H1 (cell line): ENCODE measurements around the gene ASAH2B. TPM values are rescaled to one million over a fixed set of nuclear protein-coding genes. Genes with fewer than 3 reads are reported as not detected.

Experiments
- CTCF ChIA-PET: fragments of 300-600 bp; sonication (Branson Sonifier 250); formaldehyde crosslinking; loops from one replicate; lab custom pipeline; 2021; ENCODE audit not compliant: partially characterized antibody; lab: Charles Lee
- POLR2A ChIA-PET: fragments of 300-600 bp; sonication (Branson Sonifier 250); formaldehyde crosslinking; loops from one replicate; lab custom pipeline; 2021; ENCODE audit warnings: inconsistent platforms; ENCODE audit not compliant: partially characterized antibody; lab: Charles Lee
- DNase-seq, 2 experiments: peaks; one replicate each; pipeline versions ENCODE4 v3.0.0 to v3.0.0-alpha.2; 2010 to 2022; ENCODE audit warnings: low spot score in 2 of 2, low read depth in 1 of 2, mixed read lengths in 1 of 2
- FAIRE-seq: peaks from 2 replicates; lab custom pipeline; 2011; peaks lifted over from hg19 to GRCh38; lab: Jason Lieb, UNC
- H2AFZ ChIP-seq: 2 replicates; pipeline ENCODE4 v1.8.1; 2012; ENCODE audit warnings: low read length, inconsistent platforms
- H2AK5ac ChIP-seq: 2 replicates; pipeline ENCODE4 v1.6.1; 2013; ENCODE audit warnings: low read depth, low read length
- H2BK120ac ChIP-seq: replicated peaks from 2 replicates; pipeline ENCODE3; 2013; ENCODE audit warnings: low read depth, low read length, inconsistent platforms
- H2BK12ac ChIP-seq: 2 replicates; pipeline ENCODE4 v1.6.1; 2013; ENCODE audit warnings: low read depth, low read length
- H2BK15ac ChIP-seq: 2 replicates; pipeline ENCODE4 v1.6.1; 2013; ENCODE audit warnings: low read length
- H2BK20ac ChIP-seq: 2 replicates; pipeline ENCODE4 v1.6.1; 2013; ENCODE audit warnings: low read length
- H2BK5ac ChIP-seq: 2 replicates; pipeline ENCODE4 v1.6.1; 2013; ENCODE audit warnings: low read depth, low read length
- H3K14ac ChIP-seq: 2 replicates; pipeline ENCODE4 v1.6.1; 2013; ENCODE audit warnings: inconsistent platforms; ENCODE audit not compliant: insufficient read length
- H3K18ac ChIP-seq: 2 replicates; pipeline ENCODE4 v1.6.1; 2013; ENCODE audit warnings: low read length; ENCODE audit errors: extremely low read depth
- H3K23ac ChIP-seq: 2 replicates; pipeline ENCODE4 v1.6.1; 2013; ENCODE audit warnings: inconsistent platforms; ENCODE audit not compliant: insufficient read length
- H3K23me2 ChIP-seq: 2 replicates; pipeline ENCODE4 v1.6.1; 2013; ENCODE audit warnings: low read depth, low read length
- H3K27ac ChIP-seq: 2 replicates; pipeline ENCODE4 v1.6.1; 2011; ENCODE audit warnings: low read depth, low read length, inconsistent platforms
- H3K27me3 ChIP-seq, 4 experiments: replicated peaks in 1 of 4; 1 replicate in 1 of 4; 2 replicates in 3 of 4; pipeline versions ENCODE4 v1.6.1 to v1.8.1; 2011 to 2013; ENCODE audit warnings: low read length in 3 of 4, mild to moderate bottlenecking in 3 of 4, inconsistent platforms in 2 of 4, mixed read lengths in 2 of 4, moderate library complexity in 1 of 4; ENCODE audit not compliant: control insufficient read depth in 3 of 4, insufficient read depth in 3 of 4; ENCODE audit errors: extremely low read depth in 1 of 4
- H3K36me3 ChIP-seq, 4 experiments: 2 replicates each; pipeline versions ENCODE4 v1.6.1 to v1.8.1; 2011 to 2013; ENCODE audit warnings: mild to moderate bottlenecking in 4 of 4, low read length in 3 of 4, moderate library complexity in 2 of 4, control low read depth in 1 of 4, inconsistent platforms in 1 of 4; ENCODE audit not compliant: insufficient read depth in 4 of 4, control insufficient read depth in 2 of 4
- H3K4ac ChIP-seq: replicated peaks from 2 replicates; pipeline ENCODE3; 2013; ENCODE audit warnings: low read length, low read depth, mixed read lengths, inconsistent platforms; ENCODE audit not compliant: insufficient read length
- H3K4me1 ChIP-seq, 4 experiments: replicated peaks in 1 of 4; 1 replicate in 1 of 4; 2 replicates in 3 of 4; pipeline versions ENCODE4 v1.6.1 to v1.8.1; 2011 to 2013; ENCODE audit warnings: low read length in 3 of 4, inconsistent platforms in 2 of 4, mixed read lengths in 1 of 4; ENCODE audit not compliant: insufficient read depth in 4 of 4, control insufficient read depth in 3 of 4
- H3K4me2 ChIP-seq, 2 experiments: 2 replicates each; pipeline versions ENCODE4 v1.6.1 to v1.8.1; 2011 to 2013; ENCODE audit warnings: low read depth in 2 of 2, low read length in 2 of 2, control low read depth in 1 of 2, inconsistent platforms in 1 of 2, mild to moderate bottlenecking in 1 of 2; ENCODE audit not compliant: insufficient read depth in 1 of 2
- H3K4me3 ChIP-seq, 4 experiments: fragments of 200-600, 300-600 bp in 1 of 4; sonication (generic), shearing (Covaris generic), sonication (Bioruptor Twin) in 1 of 4; 2 replicates each; pipeline versions ENCODE4 v1.5.1 to v1.8.1; 2011 to 2016; ENCODE audit warnings: low read length in 4 of 4, low read depth in 3 of 4, control low read depth in 2 of 4, inconsistent platforms in 2 of 4, mild to moderate bottlenecking in 2 of 4, mixed read lengths in 1 of 4, moderate library complexity in 1 of 4; ENCODE audit not compliant: insufficient read depth in 2 of 4; ENCODE audit errors: extremely low read depth in 1 of 4
- H3K56ac ChIP-seq: replicated peaks from 2 replicates; pipeline ENCODE3; 2013; ENCODE audit warnings: low read depth, mild to moderate bottlenecking, mixed read lengths, low read length, inconsistent platforms; ENCODE audit not compliant: insufficient read length
- H3K79me1 ChIP-seq: 2 replicates; pipeline ENCODE4 v1.6.1; 2013; ENCODE audit warnings: low read depth, low read length, control low read depth
- H3K79me2 ChIP-seq, 2 experiments: 2 replicates each; pipeline versions ENCODE4 v1.6.1 to v1.8.1; 2012 to 2013; ENCODE audit warnings: low read length in 2 of 2, mild to moderate bottlenecking in 2 of 2, inconsistent platforms in 1 of 2; ENCODE audit not compliant: insufficient read depth in 2 of 2, control insufficient read depth in 1 of 2
- H3K9ac ChIP-seq, 4 experiments: replicated peaks in 1 of 4; 1 replicate in 1 of 4; 2 replicates in 3 of 4; pipeline versions ENCODE4 v1.6.1 to v1.8.1; 2011 to 2013; ENCODE audit warnings: low read depth in 3 of 4, low read length in 3 of 4, control low read depth in 2 of 4, mild to moderate bottlenecking in 2 of 4, moderate library complexity in 2 of 4, inconsistent platforms in 1 of 4; ENCODE audit errors: extremely low read depth in 1 of 4
- H3K9me3 ChIP-seq, 2 experiments: 2 replicates each; pipeline versions ENCODE4 v1.6.1 to v1.8.1; 2012 to 2013; ENCODE audit warnings: mild to moderate bottlenecking in 2 of 2, moderate library complexity in 2 of 2, control low read depth in 1 of 2, inconsistent platforms in 1 of 2, low read depth in 1 of 2, low read length in 1 of 2, mixed read lengths in 1 of 2; ENCODE audit not compliant: insufficient read depth in 2 of 2
- H4K20me1 ChIP-seq, 2 experiments: replicated peaks in 1 of 2; 2 replicates each; pipeline versions ENCODE3 to v1.8.1; 2011 to 2013; ENCODE audit warnings: inconsistent platforms in 2 of 2, low read length in 2 of 2, mild to moderate bottlenecking in 1 of 2; ENCODE audit not compliant: insufficient read depth in 2 of 2, control insufficient read depth in 1 of 2
- H4K5ac ChIP-seq: 2 replicates; pipeline ENCODE4 v1.6.1; 2013; ENCODE audit warnings: low read length, low read depth, mixed read lengths, inconsistent platforms; ENCODE audit not compliant: insufficient read length
- H4K8ac ChIP-seq: 2 replicates; pipeline ENCODE4 v1.8.0; 2013; ENCODE audit warnings: mild to moderate bottlenecking, moderate library complexity, low read length, inconsistent platforms; ENCODE audit not compliant: insufficient read depth; ENCODE audit errors: extremely low read depth
- H4K91ac ChIP-seq: replicated peaks from 2 replicates; pipeline ENCODE3; 2013; ENCODE audit warnings: low read length, mixed read lengths, inconsistent platforms; ENCODE audit not compliant: insufficient read length
- EP300 ChIP-seq, 2 experiments: IDR thresholded peaks; 1 replicate in 1 of 2; 2 replicates in 1 of 2; pipeline ENCODE4 v1.6.1; 2011 to 2012; ENCODE audit warnings: low read depth in 2 of 2, low read length in 2 of 2, mild to moderate bottlenecking in 2 of 2, borderline replicate concordance in 1 of 2, inconsistent platforms in 1 of 2, moderate library complexity in 1 of 2
- GTF2F1 ChIP-seq: IDR thresholded peaks from 2 replicates; pipeline ENCODE4 v1.6.1; 2012; ENCODE audit warnings: low read depth, low read length, improper control_type of control experiment, borderline replicate concordance
- JUN ChIP-seq: IDR thresholded peaks from 2 replicates; pipeline ENCODE4 v1.6.1; 2011; ENCODE audit warnings: low read depth, mild to moderate bottlenecking, improper control_type of control experiment, low read length
- POLR2AphosphoS5 ChIP-seq: IDR thresholded peaks from 2 replicates; pipeline ENCODE4 v1.6.1; 2011; ENCODE audit warnings: low read depth, low read length
- POU5F1 ChIP-seq: IDR thresholded peaks from 2 replicates; pipeline ENCODE4 v1.6.1; 2011; ENCODE audit warnings: low read depth, mild to moderate bottlenecking, low read length, moderate library complexity
- RAD21 ChIP-seq, 2 experiments: IDR thresholded peaks in 1 of 2; conservative IDR thresholded peaks in 1 of 2; 2 replicates each; pipeline ENCODE4 v1.6.1; 2011; ENCODE audit warnings: low read depth in 2 of 2, low read length in 2 of 2, improper control_type of control experiment in 1 of 2, inconsistent platforms in 1 of 2, mild to moderate bottlenecking in 1 of 2, moderate library complexity in 1 of 2
- SIN3A ChIP-seq, 2 experiments: IDR thresholded peaks in 1 of 2; conservative IDR thresholded peaks in 1 of 2; 2 replicates each; pipeline ENCODE4 v1.6.1; 2011 to 2012; ENCODE audit warnings: low read length in 2 of 2, improper control_type of control experiment in 1 of 2, low read depth in 1 of 2, mild to moderate bottlenecking in 1 of 2
- SIRT6 ChIP-seq: IDR thresholded peaks from one replicate; pipeline ENCODE4 v1.7.1; 2012; ENCODE audit warnings: low read length, inconsistent platforms
- SP4 ChIP-seq: IDR thresholded peaks from 2 replicates; pipeline ENCODE4 v1.6.1; 2012; ENCODE audit warnings: low read length, inconsistent platforms
- TAF7 ChIP-seq: optimal IDR thresholded peaks from 2 replicates; pipeline ENCODE3; 2011; ENCODE audit warnings: low read depth, mild to moderate bottlenecking, inconsistent platforms, low read length, moderate library complexity, borderline replicate concordance
- TCF12 ChIP-seq: IDR thresholded peaks from 2 replicates; pipeline ENCODE4 v1.6.1; 2011; ENCODE audit warnings: low read depth, mild to moderate bottlenecking, low read length
- WGBS, 2 experiments: shearing (Covaris generic) in 1 of 2; methylation state at CpG; one replicate each; pipeline versions ENCODE4 v1.1.6 to v1.1.7; 2013 to 2015; ENCODE audit warnings: low lambda C conversion rate in 2 of 2, mixed read lengths in 2 of 2, inconsistent platforms in 1 of 2, low coverage in 1 of 2, missing lambda C conversion rate in 1 of 2; ENCODE audit not compliant: insufficient replicate concordance in 2 of 2, insufficient coverage in 1 of 2, insufficient read length in 1 of 2; ENCODE audit errors: extremely low coverage in 1 of 2, missing lambda C conversion rate in 1 of 2; 5-methylcytosine and 5-hydroxymethylcytosine counted together
- polyA plus RNA-seq, 7 experiments: library from polyadenylated mRNA; depleted of rRNA in 3 of 7; stranded (reverse) in 5 of 7; unstranded in 2 of 7; fragments of >200 nt in 5 of 7; fragments of 200-250 nt in 2 of 7; gene quantifications; 1 replicate in 5 of 7; 2 replicates in 1 of 7; 4 replicates in 1 of 7; pipeline versions ENCODE4 v1.2.1 to v1.2.3, GENCODE V29; 2011 to 2013; ENCODE audit warnings: missing spikeins in 2 of 7, mixed read lengths in 2 of 7
- total RNA-seq: library from RNA; stranded (reverse); fragmentation: NEBNext Ultra II Directional; extraction: Animal tissue kit (Norgen Biotek cat#: 25700); gene quantifications from 2 replicates; pipeline ENCODE4 v1.2.1, GENCODE V29; 2021

The ASAH2B gene
- total and polyA plus RNA-seq, 2 of the 8 experiments (the other 6 are each of a cell fraction or from before 2014, with no cell fraction given), result 3.6 to 4.7 TPM

- H4K91ac ChIP-seq, result no peak overlapping the region
- TF ChIP-seq JUN, result no peak
- peak; percentile 81 to 87 for TF ChIP-seq RAD21 (IDR thresholded peaks at IDR 0.05 in 1 of 2, conservative IDR thresholded peaks at IDR 0.05 in 1 of 2; ENCODE audit: low read depth in 2 of 2, low read length in 2 of 2)
- no peak for TF ChIP-seq SIRT6
- TF ChIP-seq POLR2AphosphoS5, result no peak
- TF ChIP-seq SP4, result no peak
- TF ChIP-seq TAF7, result peak; percentile 21
- TF ChIP-seq POU5F1, result no peak
- TF ChIP-seq SIN3A (conservative IDR thresholded peaks at IDR 0.05 in 1 of 2, IDR thresholded peaks at IDR 0.05 in 1 of 2; ENCODE audit: low read depth in 1 of 2, low read length in 2 of 2), result no peak
- TF ChIP-seq TCF12, result no peak
- TF ChIP-seq GTF2F1, result no peak
- TF ChIP-seq EP300 (IDR thresholded peaks at IDR 0.05; ENCODE audit: borderline replicate concordance in 1 of 2, low read depth in 2 of 2, low read length in 2 of 2), result no peak
These were observed 49.5 kb downstream of the ASAH2B start for GRCh38 chr10:50788951-50789945.

More at GRCh38 chr10:50788951-50789945, 49.5 kb downstream of the ASAH2B start:
- no peak overlapping the region for H3K56ac ChIP-seq
- CTCF ChIA-PET, result interaction anchor here (0.6 to 2.8 kb wide), 20 partner anchors 7 to 1492 kb away, joined by 3 to 14 read pairs (median 3); partner anchors contain the start of gene A1CF
- no peak overlapping the region for H4K5ac ChIP-seq
- peaks cover 0 to 9% (median 4%) of the 10 kb centered on the region in 4 experiments; a peak in 3 of 7 replicates for H3K4me1 ChIP-seq
- H3K18ac ChIP-seq, result no peak overlapping the region
- H3K4ac ChIP-seq, result no peak overlapping the region
- H3K79me2 ChIP-seq, result no peaks in the 10 kb centered on the region
- no peaks in the 10 kb centered on the region for H3K79me1 ChIP-seq
- no peak overlapping the region for H3K4me3 ChIP-seq
- POLR2A ChIA-PET, result interaction anchor here (1.4 to 2.0 kb wide), 2 partner anchors 101 to 203 kb away, joined by 3 to 4 read pairs; no protein-coding TSS in a partner anchor
- 87% methylated on average over 1 of the region's 1 CpG; no CpG with 5 or more reads in 1 of the 2 experiments for WGBS, 2 experiments
- no peak overlapping the region for H2BK5ac ChIP-seq
- no peaks in the 10 kb centered on the region for H3K36me3 ChIP-seq
- peak; percentile 84 for FAIRE-seq
- no peak overlapping the region for H2BK120ac ChIP-seq
- H4K8ac ChIP-seq, result no peak overlapping the region
- no peak overlapping the region for H3K27ac ChIP-seq
- DNase-seq, result no peak
- H3K9me3 ChIP-seq, result no peaks in the 10 kb centered on the region
- H2AK5ac ChIP-seq, result no peak overlapping the region
- H4K20me1 ChIP-seq, result no peaks in the 10 kb centered on the region
- no peak overlapping the region for H3K14ac ChIP-seq
- H2BK20ac ChIP-seq, result no peak overlapping the region
- H3K23ac ChIP-seq, result no peak overlapping the region
- H2BK15ac ChIP-seq, result no peak overlapping the region
- H3K4me2 ChIP-seq, result no peak overlapping the region
- H3K23me2 ChIP-seq, result no peaks in the 10 kb centered on the region
- H2BK12ac ChIP-seq, result 0 out of 2 replicates have a peak overlapping the region, but pooled peaks have one; percentile 62
- H3K27me3 ChIP-seq, result no peaks in the 10 kb centered on the region
- H3K9ac ChIP-seq, result no peak overlapping the region
- H2AFZ ChIP-seq, result no peak overlapping the region
